HG02763 (cell line): ENCODE measurements around the gene ATP8A2.

ENCODE experiments used
- ATAC-seq: cut with Tn5 transposase; IDR thresholded peaks from one replicate; pipeline ENCODE4 v1.9.1; 2021; ENCODE audit warnings: mild to moderate bottlenecking, moderate library complexity; ENCODE audit not compliant: unreplicated experiment

The ATP8A2 gene

DNA sequence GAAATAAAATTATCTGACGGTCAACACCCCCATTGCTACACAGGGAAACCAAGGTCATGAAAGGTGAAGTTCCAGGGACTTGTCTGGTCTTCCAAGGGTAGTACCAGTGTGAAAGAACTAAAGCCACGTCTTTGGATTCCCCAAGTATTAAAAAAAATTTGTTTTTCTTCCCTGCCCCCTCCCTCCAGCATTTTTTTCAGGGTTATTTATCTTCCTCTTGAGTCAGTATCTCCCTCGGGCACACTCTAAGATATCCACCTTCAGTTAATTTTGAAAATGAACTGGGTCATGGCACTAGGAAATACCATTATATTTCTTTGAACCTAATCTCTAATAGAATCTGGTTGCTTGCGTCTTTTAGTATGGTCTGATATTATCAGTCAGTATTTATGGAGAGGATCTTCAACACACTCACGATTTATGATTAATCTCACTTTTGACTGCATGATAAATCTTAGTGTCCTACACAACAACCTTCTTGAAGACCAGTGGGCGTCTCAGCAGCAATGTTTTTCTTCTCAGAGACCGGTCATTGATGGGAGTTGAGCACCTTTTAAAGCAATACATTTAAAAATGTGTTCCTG lies 9.1 kb downstream of the ATP8A2 start:
- ATAC-seq: no peak

DNA sequence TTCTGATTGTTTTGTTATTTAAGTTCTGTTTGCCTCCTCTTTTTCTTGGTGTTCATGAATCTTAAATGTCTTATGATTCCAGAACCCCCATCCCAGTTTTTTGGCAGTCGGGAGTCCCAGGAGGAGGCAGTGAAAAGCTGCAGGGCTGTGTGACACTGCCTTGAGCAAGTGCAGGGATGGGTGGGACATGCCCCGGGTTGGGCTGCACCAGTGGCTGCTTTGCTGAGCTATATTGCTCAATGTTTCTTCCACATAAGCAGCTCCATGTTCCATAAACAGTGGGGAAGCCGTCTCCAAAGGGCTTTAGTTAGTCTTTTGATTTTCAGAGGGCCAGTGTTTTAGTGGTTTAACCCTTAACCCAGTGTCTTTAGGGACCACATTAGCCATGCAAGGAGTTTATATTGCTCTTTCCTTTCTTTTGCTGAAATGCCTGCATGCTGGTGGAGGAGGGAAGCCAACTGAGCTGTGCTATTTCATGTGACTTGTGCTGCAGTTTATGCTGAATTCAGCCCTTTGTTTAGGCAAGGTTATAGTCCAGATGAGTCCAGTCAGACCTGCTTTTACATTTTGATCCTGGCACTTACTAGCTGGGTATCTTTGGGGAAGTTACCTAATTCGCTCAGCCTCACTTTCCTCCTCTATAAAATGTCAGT lies 13.1 kb downstream of the ATP8A2 start:
- no peak for ATAC-seq

GRCh38 chr13:25391932-25392331 lies 20.2 kb downstream of the ATP8A2 start:
- no peak for ATAC-seq

DNA sequence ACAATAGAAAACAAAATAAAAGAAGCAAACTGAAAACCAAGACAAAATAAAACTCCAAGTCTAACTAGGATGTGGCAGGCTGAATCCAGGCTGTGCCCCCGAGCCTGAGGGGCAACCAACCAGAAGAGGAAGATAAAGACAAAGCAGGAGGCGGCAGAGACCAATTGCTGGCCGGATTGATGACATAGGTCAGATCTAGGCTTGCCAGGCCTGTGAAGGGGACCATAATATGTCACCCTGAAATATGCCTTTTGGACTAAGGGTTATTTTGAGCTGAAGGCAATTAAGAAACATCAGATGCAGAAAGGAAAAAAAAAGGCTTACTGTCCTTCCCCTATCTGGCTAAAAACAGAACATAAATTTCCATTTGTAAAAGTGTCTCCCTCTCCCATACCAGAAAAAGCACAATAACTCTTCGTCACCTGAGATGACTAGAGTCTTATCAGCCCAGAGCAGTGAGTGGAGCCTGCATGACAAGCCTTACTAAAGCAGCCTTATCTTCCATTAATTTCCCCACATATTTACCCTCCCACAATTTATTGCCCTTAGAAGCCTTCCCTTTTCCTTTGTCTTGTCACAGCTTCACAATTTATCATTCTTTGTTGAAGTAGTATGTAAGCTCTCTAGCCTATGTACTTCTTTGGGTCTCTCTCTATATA lies 22.8 kb downstream of the ATP8A2 start:
- no peak for ATAC-seq

DNA sequence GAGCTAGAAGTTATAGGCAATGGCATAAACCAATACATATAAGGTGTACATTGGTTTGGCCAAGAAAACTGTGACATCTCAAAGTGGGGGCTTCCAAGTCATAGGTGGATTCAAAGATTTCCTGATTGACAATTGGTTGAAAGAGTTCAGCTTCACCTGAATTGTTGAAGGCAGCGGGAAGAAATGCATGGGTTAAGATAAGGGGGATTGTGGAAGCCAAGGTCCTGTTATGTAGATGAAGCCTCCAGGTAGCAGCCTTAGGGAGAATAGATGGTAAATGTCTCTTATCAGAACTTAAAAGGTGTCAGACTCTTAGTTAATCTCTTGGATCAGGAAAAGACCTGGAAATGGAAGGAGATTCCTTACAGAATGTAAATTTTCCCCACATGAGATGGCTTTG lies 26.0 kb downstream of the ATP8A2 start:
- no peak for ATAC-seq

GRCh38 chr13:25400925-25401324 lies 29.2 kb downstream of the ATP8A2 start:
- ATAC-seq: no peak

GRCh38 chr13:25401958-25402357 lies 30.2 kb downstream of the ATP8A2 start:
- no peak for ATAC-seq

- no peak for ATAC-seq
Measured at GRCh38 chr13:25406377-25406776, 34.6 kb downstream of the ATP8A2 start.

DNA sequence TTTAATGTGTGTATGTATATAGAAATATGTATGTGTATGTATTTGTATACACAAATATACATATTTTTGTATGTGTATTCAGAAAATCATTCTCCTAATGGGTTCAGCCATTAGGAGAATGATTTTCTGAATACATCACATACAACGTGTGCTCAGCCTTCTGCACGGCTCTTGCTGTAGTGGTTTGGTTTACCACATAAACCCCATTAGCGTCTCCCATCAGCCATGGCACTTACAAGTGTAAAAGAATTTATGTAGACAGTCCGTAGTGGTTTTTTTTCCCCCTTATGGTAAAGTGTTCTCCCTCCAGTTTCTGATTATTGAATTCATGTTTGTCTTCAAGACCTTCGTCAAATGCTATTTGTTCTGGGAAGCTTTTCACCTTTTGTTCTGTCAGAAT lies 38.2 kb downstream of the ATP8A2 start:
- ATAC-seq: no peak

GRCh38 chr13:25415241-25415640 lies 43.5 kb downstream of the ATP8A2 start:
- no peak for ATAC-seq

DNA sequence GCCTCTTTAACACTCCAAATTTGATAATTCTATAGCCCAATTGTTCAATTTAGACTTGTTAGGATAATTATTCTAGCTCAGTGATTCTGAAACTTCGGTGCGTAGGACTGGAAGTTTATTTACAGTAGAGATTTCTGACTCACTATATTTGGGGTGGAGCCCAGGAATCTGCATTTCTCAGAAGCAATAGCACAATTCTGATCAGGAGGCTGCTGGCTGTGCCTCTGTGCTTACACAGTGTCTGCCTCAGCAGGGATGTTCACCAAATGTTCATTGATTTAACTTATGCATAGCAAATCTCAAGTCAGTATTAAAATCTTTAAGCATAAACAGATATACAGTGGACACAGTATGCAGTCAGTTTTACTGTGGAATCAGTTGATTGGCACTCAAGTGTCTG lies 45.8 kb downstream of the ATP8A2 start:
- ATAC-seq: no peak

DNA sequence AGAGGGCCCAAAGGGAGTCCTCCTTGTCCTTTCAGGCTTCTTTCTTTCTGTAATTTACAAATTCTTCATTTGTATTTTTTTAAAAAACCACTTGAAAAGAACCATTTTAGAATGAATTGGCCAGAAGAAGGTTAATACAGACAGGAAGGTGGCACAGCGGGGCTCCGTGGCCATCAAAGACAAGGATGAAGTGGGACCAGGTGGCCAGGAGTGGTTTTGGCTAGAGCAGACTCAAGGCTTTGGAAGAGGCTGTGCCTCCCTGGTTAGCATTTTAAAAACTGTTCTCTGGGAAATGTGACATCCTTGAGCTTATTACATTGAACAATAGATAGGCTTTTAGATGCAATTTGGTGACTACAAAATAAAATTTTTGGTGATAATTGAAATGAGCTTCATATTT lies 48.4 kb downstream of the ATP8A2 start:
- no peak for ATAC-seq

DNA sequence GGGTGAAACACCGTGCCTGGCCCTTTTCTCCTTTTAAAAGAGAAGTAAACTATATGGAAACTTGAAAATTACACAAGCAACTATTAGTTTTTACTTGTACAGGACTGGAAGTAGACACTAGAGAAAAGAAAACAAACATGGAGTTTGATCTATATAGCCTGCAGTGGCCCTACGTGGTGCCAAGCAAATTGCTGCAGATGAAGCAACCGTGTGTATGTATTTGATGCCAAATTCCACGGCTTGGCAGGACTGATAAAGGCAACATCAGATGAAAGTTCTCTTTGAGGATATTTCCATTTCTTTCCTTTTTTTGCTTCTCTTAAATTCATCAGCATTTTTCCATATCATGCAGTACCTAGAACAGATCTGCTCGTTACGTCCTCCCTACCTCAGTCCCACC lies 49.8 kb downstream of the ATP8A2 start:
- ATAC-seq: no peak

DNA sequence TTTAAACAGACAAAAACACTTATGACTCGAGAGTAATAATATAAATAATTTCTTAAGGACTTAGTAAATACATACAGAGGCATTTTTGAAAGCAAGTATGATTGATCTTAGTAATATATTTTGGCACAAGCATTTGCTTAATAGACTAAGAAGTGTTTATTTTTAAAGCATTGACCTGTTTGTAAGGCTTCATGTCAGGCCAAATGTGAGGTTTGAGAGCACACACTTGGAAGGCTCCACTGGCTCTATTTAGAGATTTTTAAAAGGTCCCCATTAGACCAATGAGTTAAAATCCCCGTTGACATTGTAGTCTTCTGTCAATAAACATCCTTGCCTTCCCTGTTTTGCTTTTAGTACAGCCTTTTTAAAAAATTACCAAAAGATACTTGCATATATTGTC lies 50.4 kb downstream of the ATP8A2 start:
- ATAC-seq: no peak

DNA sequence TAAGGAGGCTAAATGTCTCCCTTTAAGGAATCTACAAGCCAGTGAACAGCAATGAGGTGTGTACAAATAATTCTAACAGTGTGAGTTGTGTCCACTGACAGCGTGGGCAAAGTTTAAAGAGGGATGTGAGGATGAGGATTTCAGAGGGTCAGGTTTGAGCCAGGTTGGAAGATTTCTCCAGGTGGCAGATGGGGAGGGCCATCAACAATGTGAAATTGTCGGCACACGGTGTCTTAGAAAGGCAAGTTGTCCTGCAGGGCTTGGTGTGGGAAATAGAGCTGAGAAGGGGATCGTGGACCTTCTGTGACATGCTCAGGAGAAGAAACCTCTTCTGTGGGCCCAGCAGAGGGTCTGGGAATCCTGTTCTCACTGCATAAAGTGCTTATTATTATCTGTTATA lies 52.1 kb downstream of the ATP8A2 start:
- no peak for ATAC-seq

DNA sequence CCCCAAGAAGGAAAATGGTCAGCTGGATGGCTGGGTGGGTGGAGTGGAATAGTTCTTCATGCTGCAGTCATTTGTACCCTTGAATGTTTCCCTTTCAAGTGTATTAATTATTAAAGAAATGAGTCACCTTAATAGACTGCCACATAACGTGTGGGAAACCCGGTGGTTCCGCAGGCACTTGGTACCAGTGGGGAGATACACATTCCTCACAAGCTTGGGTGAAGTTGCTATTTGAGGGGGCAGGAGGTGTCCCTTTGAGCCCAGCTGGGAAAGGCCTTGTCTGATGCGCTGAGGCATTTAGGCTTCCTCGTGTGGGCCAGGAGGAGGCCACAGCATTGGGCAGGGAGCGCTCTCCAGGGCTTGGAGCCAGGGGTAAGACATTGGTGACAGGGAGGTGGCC lies 57.7 kb downstream of the ATP8A2 start:
- ATAC-seq: no peak

DNA sequence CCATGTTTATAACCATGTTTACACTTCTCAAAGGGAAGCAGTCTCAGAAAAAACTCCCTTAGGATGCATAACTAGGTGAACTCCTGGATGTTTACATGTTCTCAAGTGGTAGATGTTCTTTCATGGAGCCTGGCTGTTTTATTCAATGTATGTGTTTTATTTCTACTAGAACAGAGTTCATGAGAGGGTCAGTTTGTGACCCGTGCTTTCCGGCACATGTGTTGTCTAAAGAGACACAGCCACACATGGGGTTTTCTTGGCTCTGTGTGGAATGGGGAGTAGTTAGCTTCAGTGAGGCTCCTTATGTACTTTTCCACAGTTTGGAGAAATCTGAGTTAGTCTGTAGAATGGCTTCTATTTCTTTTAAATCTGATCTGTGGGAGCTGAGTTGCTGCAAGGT lies 60.9 kb downstream of the ATP8A2 start:
- ATAC-seq: no peak

- ATAC-seq: no peak
Measured at GRCh38 chr13:25440061-25440460, 68.3 kb downstream of the ATP8A2 start.

DNA sequence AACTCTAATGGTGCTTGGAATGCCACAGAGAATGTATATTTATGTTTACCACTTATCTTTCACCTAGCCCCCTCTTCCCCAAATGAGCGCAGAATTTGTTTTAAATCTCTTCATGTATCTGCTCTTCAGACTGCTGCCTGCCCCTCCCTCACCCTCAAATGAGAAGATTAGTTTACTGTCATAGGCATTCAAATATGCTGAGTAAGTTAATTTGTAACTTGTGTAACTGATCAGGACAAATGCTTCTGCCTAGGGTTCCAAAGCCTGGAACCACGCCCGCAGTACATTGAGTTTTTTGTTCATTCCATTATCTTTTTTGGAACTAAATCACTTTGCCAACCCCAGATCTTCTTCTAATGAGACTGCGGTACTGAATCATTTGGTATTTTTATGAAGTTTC lies 74.5 kb downstream of the ATP8A2 start:
- ATAC-seq: no peak

DNA sequence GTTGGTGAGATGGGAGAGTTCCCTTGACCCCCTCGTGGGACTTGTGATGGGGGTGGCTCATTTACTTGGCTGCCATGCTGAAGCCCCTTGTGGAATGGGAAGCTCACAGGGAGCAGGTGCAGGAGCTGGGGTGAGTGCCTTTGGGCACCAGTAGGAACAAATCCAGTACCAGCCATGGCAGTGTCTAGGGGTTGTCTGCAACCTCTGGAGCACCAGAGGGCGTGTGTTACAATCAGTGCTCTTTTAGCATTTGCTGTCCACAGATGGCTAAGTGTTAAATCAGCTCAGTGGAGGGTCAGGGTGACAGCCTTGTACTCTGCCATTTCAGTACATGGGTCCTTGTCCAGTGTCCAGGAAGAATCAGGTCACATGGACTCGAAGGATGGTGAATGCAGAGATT lies 75.6 kb downstream of the ATP8A2 start:
- ATAC-seq: no peak

- no peak for ATAC-seq
Measured at GRCh38 chr13:25453850-25454365, 82.1 kb downstream of the ATP8A2 start.

- no peak for ATAC-seq
Measured at GRCh38 chr13:25455146-25455545, 83.4 kb downstream of the ATP8A2 start.
